ENCODE measurements around the gene PHTF2.

PHTF2 gene

DNA sequence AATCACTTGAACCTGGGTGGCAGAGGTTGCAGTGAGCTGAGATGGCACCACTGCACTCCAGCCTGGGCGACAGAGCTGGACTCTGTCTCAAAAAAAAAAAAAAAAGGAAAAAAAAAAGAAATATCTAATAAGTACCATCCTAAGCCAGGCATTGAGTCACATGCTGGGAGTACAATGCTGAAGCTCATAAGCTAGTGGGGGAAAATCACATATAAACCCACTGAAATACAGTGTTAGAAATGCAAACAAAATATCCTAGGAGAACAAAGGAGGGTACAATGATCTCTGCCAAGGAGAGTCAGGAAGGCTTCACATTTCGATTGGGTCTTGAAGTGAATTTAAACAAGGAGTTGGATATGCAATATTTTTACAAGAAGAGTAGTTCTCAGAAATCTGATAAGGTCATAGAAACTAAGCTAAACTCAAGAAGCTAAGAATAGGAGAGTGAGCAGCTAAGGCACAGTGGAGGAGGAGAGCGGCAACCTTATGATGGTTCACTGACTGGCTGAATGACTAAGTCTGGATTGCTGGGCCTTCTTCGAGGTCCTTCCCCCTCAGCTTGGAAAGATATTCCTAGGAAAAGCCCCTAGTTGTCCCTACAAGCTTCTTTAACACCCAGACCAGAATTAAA is 115.5 kb downstream of the PHTF2 start (continued):
- TF ChIP-seq ZNF843 (tag by site-specific recombination; IDR thresholded peaks at IDR 0.05) (no peak), ZNF549 (tag by site-specific recombination; IDR thresholded peaks at IDR 0.05) (no peak), SP2 (tag by site-specific recombination; IDR thresholded peaks at IDR 0.05) (no peak), ZFP37 (tag by site-specific recombination; IDR thresholded peaks at IDR 0.05) (no peak), ZNF664 (tag by site-specific recombination; IDR thresholded peaks at IDR 0.05) (no peak)

DNA sequence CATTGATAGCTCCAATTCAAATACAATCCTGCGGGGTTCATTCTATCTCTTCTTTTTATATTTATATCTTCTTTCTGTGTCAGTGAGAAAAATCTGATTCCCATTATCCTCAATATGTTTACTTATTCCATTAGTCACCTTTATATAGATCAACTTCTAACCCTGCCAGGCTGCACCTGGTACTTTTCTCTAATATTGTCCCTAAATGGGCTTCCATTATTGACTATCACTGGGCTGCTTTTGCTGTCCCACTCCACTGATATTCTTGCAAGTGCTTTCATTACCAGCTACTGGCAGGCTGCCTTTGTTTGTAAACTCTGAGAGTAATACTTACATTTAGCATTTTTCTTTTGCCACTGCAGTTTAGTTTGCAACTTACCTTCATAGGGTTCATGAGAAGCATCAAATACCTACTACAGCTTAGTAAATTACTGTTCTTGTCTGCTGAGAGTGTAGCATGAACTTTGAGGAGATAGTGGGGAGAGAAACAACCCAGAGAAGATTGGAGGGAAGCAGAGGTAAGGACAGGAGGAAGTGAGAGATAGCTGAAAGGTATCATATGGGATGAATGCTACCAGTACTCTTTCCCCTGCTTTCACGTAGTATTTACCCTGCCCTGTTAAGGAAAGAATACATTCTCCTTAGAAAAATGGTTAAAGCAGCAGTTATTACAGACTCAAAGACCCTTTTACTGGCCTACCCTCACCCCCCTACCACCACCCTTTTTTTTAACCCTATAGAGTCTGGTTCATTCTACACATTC is 119.1 kb downstream of the PHTF2 start:
- H3K36me3 ChIP-seq (ENCODE audit: control insufficient read depth in 2 of 2, insufficient read depth in 1 of 2, low read length in 2 of 2) = peaks cover 0 to 7% of the 10 kb centered on the region in 2 experiments; a peak in 1 of 3 replicates
- TF ChIP-seq ZNF624 (tag by site-specific recombination; IDR thresholded peaks at IDR 0.05) = no peak
- TF ChIP-seq, protein P1, sequence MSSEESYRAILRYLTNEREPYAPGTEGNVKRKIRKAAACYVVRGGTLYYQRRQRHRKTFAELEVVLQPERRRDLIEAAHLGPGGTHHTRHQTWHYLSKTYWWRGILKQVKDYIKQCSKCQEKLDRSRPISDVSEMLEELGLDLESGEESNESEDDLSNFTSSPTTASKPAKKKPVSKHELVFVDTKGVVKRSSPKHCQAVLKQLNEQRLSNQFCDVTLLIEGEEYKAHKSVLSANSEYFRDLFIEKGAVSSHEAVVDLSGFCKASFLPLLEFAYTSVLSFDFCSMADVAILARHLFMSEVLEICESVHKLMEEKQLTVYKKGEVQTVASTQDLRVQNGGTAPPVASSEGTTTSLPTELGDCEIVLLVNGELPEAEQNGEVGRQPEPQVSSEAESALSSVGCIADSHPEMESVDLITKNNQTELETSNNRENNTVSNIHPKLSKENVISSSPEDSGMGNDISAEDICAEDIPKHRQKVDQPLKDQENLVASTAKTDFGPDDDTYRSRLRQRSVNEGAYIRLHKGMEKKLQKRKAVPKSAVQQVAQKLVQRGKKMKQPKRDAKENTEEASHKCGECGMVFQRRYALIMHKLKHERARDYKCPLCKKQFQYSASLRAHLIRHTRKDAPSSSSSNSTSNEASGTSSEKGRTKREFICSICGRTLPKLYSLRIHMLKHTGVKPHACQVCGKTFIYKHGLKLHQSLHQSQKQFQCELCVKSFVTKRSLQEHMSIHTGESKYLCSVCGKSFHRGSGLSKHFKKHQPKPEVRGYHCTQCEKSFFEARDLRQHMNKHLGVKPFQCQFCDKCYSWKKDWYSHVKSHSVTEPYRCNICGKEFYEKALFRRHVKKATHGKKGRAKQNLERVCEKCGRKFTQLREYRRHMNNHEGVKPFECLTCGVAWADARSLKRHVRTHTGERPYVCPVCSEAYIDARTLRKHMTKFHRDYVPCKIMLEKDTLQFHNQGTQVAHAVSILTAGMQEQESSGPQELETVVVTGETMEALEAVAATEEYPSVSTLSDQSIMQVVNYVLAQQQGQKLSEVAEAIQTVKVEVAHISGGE (tag by site-specific recombination; conservative IDR thresholded peaks at IDR 0.05; ENCODE audit: low read depth) = no peak
- TF ChIP-seq ZNF23 (tag by site-specific recombination; IDR thresholded peaks at IDR 0.05; ENCODE audit: borderline replicate concordance) = no peak
- TF ChIP-seq IKZF3 (tag by site-specific recombination; IDR thresholded peaks at IDR 0.05) = no peak
- no peaks in the 10 kb centered on the region for H3K4me1 ChIP-seq (ENCODE audit: control insufficient read depth, insufficient read depth, low read length)
- POLR2A ChIA-PET = no interaction called here
- H3K4me3 ChIP-seq (ENCODE audit: low read depth, low read length) = no peak overlapping the region
- H3K27ac ChIP-seq (ENCODE audit: extremely low read depth, low read depth, low read length) = no peak overlapping the region
- CTCF ChIA-PET = interaction anchor here (0.7 kb wide), 1 partner anchor 23 kb away, joined by 4 read pairs; no protein-coding TSS in a partner anchor
- H3K9me3 ChIP-seq (ENCODE audit: control insufficient read depth, insufficient read depth, low read depth, low read length) = no peaks in the 10 kb centered on the region

DNA sequence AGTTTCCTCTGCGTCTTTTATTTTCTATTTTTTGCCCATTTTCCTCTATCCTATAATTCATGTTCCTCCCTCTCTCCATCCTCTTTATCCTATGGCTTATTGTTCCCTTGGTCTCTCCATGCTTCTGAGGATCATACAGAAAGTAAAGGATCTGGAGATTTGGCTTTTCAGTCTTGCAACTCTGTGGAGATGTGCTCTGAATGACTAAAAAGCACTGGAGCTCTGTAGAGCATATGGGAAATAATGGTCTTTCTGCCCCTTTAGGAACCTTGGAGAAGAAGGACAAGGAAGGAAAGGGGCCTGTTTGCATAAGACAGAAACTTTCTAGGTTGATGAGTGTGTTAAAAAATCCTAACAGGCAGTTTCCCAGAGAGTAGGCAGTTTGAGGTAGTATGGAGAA is 120.1 kb downstream of the PHTF2 start:
- no peak for TF ChIP-seq ZNF629 (tag by site-specific recombination; IDR thresholded peaks at IDR 0.05)
- TF ChIP-seq ZNF433 (tag by site-specific recombination; IDR thresholded peaks at IDR 0.05; ENCODE audit: low read depth) = no peak
- no peak for TF ChIP-seq HOXC10 (CRISPR knock-in tag; IDR thresholded peaks at IDR 0.05)
- TF ChIP-seq ZNF792 (tag by site-specific recombination; IDR thresholded peaks at IDR 0.05) = no peak
- no peak for TF ChIP-seq OVOL3 (tag by site-specific recombination; IDR thresholded peaks at IDR 0.05)
- no peak for TF ChIP-seq ZNF585B (tag by site-specific recombination; IDR thresholded peaks at IDR 0.05)
- no peak for TF ChIP-seq ZBTB8A (tag by site-specific recombination; IDR thresholded peaks at IDR 0.05)
- TF ChIP-seq ZNF302 (tag by site-specific recombination; IDR thresholded peaks at IDR 0.05; ENCODE audit: low read depth) = no peak
- Histone ChIP-seq H3K4me1 (ENCODE audit: control insufficient read depth, insufficient read depth, low read length) (no peaks in the 10 kb centered on the region), H3K36me3 (ENCODE audit: control insufficient read depth in 2 of 2, insufficient read depth in 1 of 2, low read length in 2 of 2) (peaks cover 0 to 7% of the 10 kb centered on the region in 2 experiments; a peak in 2 of 3 replicates), H3K4me3 (ENCODE audit: low read depth, low read length) (no peak overlapping the region), H3K27ac (ENCODE audit: extremely low read depth, low read depth, low read length) (no peak overlapping the region), H3K9me3 (ENCODE audit: control insufficient read depth, insufficient read depth, low read depth, low read length) (no peaks in the 10 kb centered on the region)
- ChIA-PET POLR2A (no interaction called here), CTCF (no interaction called here)

DNA sequence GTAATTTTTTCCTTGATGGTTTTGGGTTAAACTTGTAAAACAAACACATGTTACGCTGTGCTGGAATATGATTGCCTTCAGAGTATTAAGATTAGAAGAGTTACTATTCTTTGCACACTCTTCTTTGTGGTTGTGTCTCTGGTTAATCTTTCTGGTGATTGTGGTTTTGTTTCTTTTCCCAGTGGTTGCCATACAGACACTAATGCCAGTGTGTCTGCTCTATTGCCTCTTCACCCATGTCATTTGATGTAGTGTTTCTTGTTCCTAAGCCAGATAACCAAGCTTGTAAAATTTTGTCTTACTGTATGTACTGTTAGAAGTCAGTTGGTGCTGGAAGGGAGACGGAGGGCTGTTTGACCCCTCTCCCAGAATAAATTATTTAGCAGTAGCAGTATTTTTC is 124.8 kb downstream of the PHTF2 start:
- H3K27ac ChIP-seq (ENCODE audit: extremely low read depth, low read depth, low read length) = no peak overlapping the region
- peaks cover 0 to 7% of the 10 kb centered on the region in 2 experiments; a peak in 2 of 3 replicates for H3K36me3 ChIP-seq (ENCODE audit: control insufficient read depth in 2 of 2, insufficient read depth in 1 of 2, low read length in 2 of 2)
- POLR2A ChIA-PET = no interaction called here
- no peaks in the 10 kb centered on the region for H3K4me1 ChIP-seq (ENCODE audit: control insufficient read depth, insufficient read depth, low read length)
- H3K9me3 ChIP-seq (ENCODE audit: control insufficient read depth, insufficient read depth, low read depth, low read length) = no peaks in the 10 kb centered on the region
- CTCF ChIA-PET = interaction anchor here (0.8 to 1.5 kb wide), 4 partner anchors 12 to 272 kb away, joined by 3 to 5 read pairs (median 3); no protein-coding TSS in a partner anchor
- no peak overlapping the region for H3K4me3 ChIP-seq (ENCODE audit: low read depth, low read length)
- no peak for TF ChIP-seq ZNF501 (tag by site-specific recombination; IDR thresholded peaks at IDR 0.05)
- TF ChIP-seq, protein P2, sequence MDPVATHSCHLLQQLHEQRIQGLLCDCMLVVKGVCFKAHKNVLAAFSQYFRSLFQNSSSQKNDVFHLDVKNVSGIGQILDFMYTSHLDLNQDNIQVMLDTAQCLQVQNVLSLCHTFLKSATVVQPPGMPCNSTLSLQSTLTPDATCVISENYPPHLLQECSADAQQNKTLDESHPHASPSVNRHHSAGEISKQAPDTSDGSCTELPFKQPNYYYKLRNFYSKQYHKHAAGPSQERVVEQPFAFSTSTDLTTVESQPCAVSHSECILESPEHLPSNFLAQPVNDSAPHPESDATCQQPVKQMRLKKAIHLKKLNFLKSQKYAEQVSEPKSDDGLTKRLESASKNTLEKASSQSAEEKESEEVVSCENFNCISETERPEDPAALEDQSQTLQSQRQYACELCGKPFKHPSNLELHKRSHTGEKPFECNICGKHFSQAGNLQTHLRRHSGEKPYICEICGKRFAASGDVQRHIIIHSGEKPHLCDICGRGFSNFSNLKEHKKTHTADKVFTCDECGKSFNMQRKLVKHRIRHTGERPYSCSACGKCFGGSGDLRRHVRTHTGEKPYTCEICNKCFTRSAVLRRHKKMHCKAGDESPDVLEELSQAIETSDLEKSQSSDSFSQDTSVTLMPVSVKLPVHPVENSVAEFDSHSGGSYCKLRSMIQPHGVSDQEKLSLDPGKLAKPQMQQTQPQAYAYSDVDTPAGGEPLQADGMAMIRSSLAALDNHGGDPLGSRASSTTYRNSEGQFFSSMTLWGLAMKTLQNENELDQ (tag by site-specific recombination; IDR thresholded peaks at IDR 0.05; ENCODE audit: low read depth) = no peak
- no peak for TF ChIP-seq SCRT2 (tag by site-specific recombination; IDR thresholded peaks at IDR 0.05)
- TF ChIP-seq ZNF48 (tag by site-specific recombination; IDR thresholded peaks at IDR 0.05) = no peak
- TF ChIP-seq, protein P1 (tag by site-specific recombination; conservative IDR thresholded peaks at IDR 0.05; ENCODE audit: low read depth) = no peak
